ENCODE results near the gene MRPS31. TPM values are rescaled to one million over a fixed set of nuclear protein-coding genes. Genes with fewer than 3 reads are reported as not detected.

The MRPS31 gene
- total RNA-seq, 4 donors from 2014 or later, result 26.9 to 34.9 (median 32.3) TPM

DNA sequence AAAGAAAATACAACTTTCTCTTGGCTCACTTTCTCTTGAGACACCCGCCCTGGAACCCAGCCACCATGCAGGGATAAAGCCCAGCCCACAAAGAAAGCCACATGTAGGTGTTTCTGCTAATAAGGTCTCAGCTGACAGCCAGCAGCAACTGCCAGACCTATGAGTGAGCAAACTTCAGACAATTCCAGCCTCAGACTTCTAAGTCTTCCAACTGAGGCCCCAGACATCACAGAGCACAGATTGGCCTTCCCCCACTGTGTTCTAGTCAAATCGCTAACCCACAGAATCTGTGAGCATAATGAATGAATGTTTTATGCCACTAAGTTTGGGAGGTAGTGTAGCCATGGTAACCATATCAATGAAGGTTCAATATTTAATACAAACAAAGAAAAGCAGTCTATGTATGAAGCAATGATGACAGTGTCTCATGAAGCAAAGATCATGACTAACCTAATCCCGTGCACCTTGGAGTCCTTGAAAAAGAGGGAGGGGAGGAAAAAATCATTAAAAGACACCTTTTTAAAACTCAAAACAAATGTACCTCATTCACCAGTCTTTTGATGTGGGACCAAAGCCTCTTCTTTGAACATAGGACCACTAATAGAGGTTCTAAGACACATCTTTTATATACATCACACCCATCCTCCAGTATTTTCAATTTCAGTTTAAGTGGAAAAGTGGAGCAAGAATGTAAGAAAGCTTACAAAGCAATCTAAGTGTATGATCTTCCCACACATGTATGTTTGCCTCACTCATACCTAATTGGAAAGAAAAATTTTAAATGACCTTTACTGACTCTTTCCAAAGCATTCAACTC, 6.2 kb downstream of the MRPS31 start:
- Histone ChIP-seq H3K27ac (no peak overlapping the region), H3K9me3 (no peaks in the 10 kb centered on the region), H3K4me3 (replicated peaks in 1 of 3) (no peak overlapping the region), H3K27me3 (no peaks in the 10 kb centered on the region), H3K4me1 (peaks cover 0 to 9% of the 10 kb centered on the region in 2 donors), H3K36me3 (peaks cover 0 to 3% of the 10 kb centered on the region in 2 donors)
- no peak for DNase-seq
- 76 to 90% methylated on average over 3 of the region's 3 CpGs for WGBS, 2 donors
- TF ChIP-seq, protein P1, sequence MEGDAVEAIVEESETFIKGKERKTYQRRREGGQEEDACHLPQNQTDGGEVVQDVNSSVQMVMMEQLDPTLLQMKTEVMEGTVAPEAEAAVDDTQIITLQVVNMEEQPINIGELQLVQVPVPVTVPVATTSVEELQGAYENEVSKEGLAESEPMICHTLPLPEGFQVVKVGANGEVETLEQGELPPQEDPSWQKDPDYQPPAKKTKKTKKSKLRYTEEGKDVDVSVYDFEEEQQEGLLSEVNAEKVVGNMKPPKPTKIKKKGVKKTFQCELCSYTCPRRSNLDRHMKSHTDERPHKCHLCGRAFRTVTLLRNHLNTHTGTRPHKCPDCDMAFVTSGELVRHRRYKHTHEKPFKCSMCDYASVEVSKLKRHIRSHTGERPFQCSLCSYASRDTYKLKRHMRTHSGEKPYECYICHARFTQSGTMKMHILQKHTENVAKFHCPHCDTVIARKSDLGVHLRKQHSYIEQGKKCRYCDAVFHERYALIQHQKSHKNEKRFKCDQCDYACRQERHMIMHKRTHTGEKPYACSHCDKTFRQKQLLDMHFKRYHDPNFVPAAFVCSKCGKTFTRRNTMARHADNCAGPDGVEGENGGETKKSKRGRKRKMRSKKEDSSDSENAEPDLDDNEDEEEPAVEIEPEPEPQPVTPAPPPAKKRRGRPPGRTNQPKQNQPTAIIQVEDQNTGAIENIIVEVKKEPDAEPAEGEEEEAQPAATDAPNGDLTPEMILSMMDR (IDR thresholded peaks at IDR 0.05), result no peak
- no peak for TF ChIP-seq POLR2A (IDR thresholded peaks at IDR 0.05)
- intact Hi-C loops (cut with DNase I), result no loop called here

DNA sequence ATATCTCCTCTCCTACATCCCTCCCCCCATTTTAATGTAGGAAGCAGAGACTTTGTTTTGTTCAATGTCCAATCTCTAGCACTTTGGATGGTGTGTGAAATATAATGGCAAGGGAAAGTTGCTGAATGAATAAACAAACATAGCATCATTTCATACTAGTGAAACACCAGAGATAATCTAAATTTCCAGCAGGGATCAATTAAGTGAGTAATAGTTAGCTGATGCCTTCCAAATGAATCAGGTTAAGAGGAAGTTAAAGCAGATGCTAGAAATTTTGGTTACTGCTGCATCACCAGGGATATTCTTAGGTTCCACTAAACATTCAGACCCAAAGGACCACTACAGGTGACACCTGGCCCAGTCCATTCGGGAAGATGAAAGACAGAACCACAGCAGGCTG, 8.1 kb downstream of the MRPS31 start:
- no peaks in the 10 kb centered on the region for H3K9me3 ChIP-seq
- no peak for DNase-seq
- H3K27ac ChIP-seq, result no peak overlapping the region
- H3K36me3 ChIP-seq, result peaks cover 0 to 7% of the 10 kb centered on the region in 2 donors
- intact Hi-C loops (cut with DNase I), result no loop called here
- H3K4me1 ChIP-seq, result no peaks in the 10 kb centered on the region
- H3K4me3 ChIP-seq (replicated peaks in 1 of 3), result no peak overlapping the region
- 82 to 93% methylated on average over 1 of the region's 1 CpG for WGBS, 2 donors
- TF ChIP-seq POLR2A (IDR thresholded peaks at IDR 0.05), result no peak
- TF ChIP-seq, protein P1 (IDR thresholded peaks at IDR 0.05), result no peak
- H3K27me3 ChIP-seq, result no peaks in the 10 kb centered on the region

DNA sequence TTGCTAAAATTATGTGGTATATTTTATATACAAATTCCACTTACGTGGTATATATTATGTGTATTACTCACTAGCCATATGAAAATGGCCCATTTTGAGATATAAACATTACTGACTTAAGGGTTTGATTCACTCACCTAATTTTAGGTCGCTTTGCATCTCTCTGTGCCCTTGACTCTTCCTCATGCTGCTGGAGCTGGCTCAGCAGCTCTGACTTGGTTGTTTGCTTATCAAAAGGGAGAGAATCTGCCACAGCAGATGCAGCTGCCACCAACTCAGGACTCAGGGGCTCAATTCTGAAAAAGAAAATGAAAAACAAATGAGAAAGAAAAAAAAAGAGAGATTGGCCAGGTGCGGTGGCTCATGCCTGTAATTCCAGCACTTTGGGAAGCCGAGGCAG, 12.2 kb downstream of the MRPS31 start:
- peaks cover 6 to 13% of the 10 kb centered on the region in 2 donors for H3K36me3 ChIP-seq
- WGBS, 2 donors, result 94 to 98% methylated on average over 4 of the region's 4 CpGs

DNA sequence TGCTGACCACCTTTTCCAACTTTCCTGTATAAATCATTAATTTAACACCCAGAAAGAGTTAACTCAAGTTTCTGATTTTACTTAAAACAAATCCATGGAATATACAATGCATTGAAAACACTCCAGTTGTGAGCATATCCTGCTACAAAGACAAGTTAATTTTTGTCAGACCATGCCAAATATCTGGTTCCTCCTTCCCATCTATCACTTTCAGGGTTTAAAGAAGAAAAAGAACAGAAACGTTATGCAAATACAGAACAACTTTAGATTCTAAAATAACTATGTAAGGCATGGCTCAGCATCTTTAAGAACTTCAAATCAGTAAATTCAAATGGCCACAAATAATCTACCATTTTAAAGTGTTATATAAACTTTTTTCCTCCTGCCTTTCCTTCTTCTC, 14.9 kb downstream of the MRPS31 start:
- 76% methylated on average over 1 of the region's 1 CpG for WGBS, 2 donors
- intact Hi-C loops (cut with DNase I), result no loop called here
- no peak for DNase-seq
- TF ChIP-seq, protein P1 (IDR thresholded peaks at IDR 0.05), result no peak
- TF ChIP-seq POLR2A (IDR thresholded peaks at IDR 0.05), result no peak
- H3K36me3 ChIP-seq, result peaks cover 14 to 21% of the 10 kb centered on the region in 2 donors
- no peak overlapping the region for H3K4me3 ChIP-seq (replicated peaks in 1 of 3)
- no peaks in the 10 kb centered on the region for H3K4me1 ChIP-seq
- H3K9me3 ChIP-seq, result no peaks in the 10 kb centered on the region
- H3K27me3 ChIP-seq, result no peaks in the 10 kb centered on the region
- H3K27ac ChIP-seq, result no peak overlapping the region

More for the DNA sequence above, 12.2 kb downstream of the MRPS31 start:
- no peaks in the 10 kb centered on the region for H3K27me3 ChIP-seq
- no peak overlapping the region for H3K27ac ChIP-seq
- intact Hi-C loops (cut with DNase I), result no loop called here
- TF ChIP-seq POLR2A (IDR thresholded peaks at IDR 0.05), result no peak
- DNase-seq, result no peak
- no peak overlapping the region for H3K4me3 ChIP-seq (replicated peaks in 1 of 3)
- H3K9me3 ChIP-seq, result no peaks in the 10 kb centered on the region
- no peaks in the 10 kb centered on the region for H3K4me1 ChIP-seq

DNA sequence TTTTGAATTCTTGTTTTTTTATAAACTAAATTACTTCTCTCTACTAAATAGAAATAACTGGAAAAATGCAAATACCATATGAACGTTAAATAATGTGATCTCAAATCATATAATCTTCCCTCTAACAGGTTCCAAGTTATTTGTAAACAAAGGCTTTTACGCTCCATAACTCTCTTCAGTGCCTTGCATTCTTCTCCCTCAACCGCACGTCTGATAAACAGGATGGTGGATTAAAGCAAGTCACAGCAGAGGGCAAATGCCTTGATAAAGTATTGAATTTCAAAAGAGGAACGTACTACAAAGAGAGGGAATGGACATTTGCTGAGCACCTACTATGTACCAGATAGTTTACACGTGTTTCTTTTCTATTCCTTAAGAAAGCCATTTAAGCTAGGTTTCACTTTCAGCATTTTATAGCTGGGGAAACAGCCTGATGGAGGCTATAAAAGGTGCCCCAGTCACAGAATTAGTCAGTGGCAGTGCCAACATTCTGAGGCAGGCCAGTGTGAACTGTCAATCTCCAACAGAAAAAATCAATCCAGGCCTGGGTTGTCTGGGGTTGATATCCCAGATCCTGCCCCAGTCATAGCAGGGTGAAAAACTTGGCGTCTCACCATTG, 15.8 kb downstream of the MRPS31 start:
- no peak for DNase-seq
- Histone ChIP-seq H3K9me3 (no peaks in the 10 kb centered on the region), H3K27ac (no peak overlapping the region), H3K36me3 (peaks cover 14 to 21% of the 10 kb centered on the region in 2 donors), H3K4me3 (replicated peaks in 1 of 3) (no peak overlapping the region), H3K4me1 (no peaks in the 10 kb centered on the region), H3K27me3 (no peaks in the 10 kb centered on the region)
- 89 to 93% methylated on average over 7 of the region's 7 CpGs for WGBS, 2 donors
- TF ChIP-seq, protein P1 (IDR thresholded peaks at IDR 0.05), result no peak
- no peak for TF ChIP-seq POLR2A (IDR thresholded peaks at IDR 0.05)
- intact Hi-C loops (cut with DNase I), result no loop called here

Data from thyroid gland (tissue), 4 donors.